ENCODE data around the gene NDE1. TPM values are rescaled to one million over a fixed set of nuclear protein-coding genes. Genes with fewer than 3 reads are reported as not detected.
A peak's percentile ranks its signal among the peaks of the same experiment; 100 is the strongest.

The NDE1 gene
- total and polyA plus RNA-seq, 2 donors (not counting 1 experiment from before 2014, with no cell fraction given): 33.5 to 149 TPM

GRCh38 chr16:15765880-15766279 is 115.8 kb downstream of the NDE1 start:
- no peak overlapping the region for H3K9ac ChIP-seq (ENCODE audit: low read length)
- no peak for TF ChIP-seq EZH2 (IDR thresholded peaks at IDR 0.05; ENCODE audit: borderline replicate concordance, insufficient read depth, low read depth, low read length, poor library complexity, severe bottlenecking)
- TF ChIP-seq CTCF (IDR thresholded peaks at IDR 0.05): peak; percentile 75

GRCh38 chr16:15766918-15767317 is 116.9 kb downstream of the NDE1 start:
- H3K27ac Mint-ChIP-seq: no peak overlapping the region
- peaks cover 0 to 18% (median 0%) of the 10 kb centered on the region in 3 donors for H3K9me3 ChIP-seq (ENCODE audit: control extremely low read depth in 1 of 3, control insufficient read depth in 2 of 3, insufficient read depth in 1 of 3, low read length in 2 of 3)
- no peak overlapping the region for H2AFZ ChIP-seq (ENCODE audit: insufficient read depth, low read depth, low read length, poor library complexity, severe bottlenecking)
- ATAC-seq (ENCODE audit: low read depth) (no peak), DNase-seq (no peak)
- peaks cover 0 to 5% of the 10 kb centered on the region in 2 donors for H3K4me1 ChIP-seq (ENCODE audit: control insufficient read depth in 2 of 2, insufficient read depth in 2 of 2, low read length in 2 of 2)
- no peak overlapping the region for H3K4me3 ChIP-seq (ENCODE audit: control extremely low read depth in 1 of 5, extremely low read depth in 1 of 5, insufficient read depth in 1 of 5, low read depth in 2 of 5, low read length in 4 of 5)
- TF ChIP-seq EZH2 (IDR thresholded peaks at IDR 0.05; ENCODE audit: borderline replicate concordance, insufficient read depth, low read depth, low read length, poor library complexity, severe bottlenecking) (no peak), CTCF (IDR thresholded peaks at IDR 0.05) (no peak)
- CTCF ChIA-PET: interaction anchor here (1.5 to 2.3 kb wide), 4 partner anchors 55 to 361 kb away, joined by 6 to 27 read pairs (median 16); no protein-coding TSS in a partner anchor
- no peak overlapping the region for H3K4me2 ChIP-seq (replicated peaks; ENCODE audit: low read depth, low read length, poor library complexity, severe bottlenecking)
- 96% methylated on average over 3 of the region's 5 CpGs for WGBS (ENCODE audit: insufficient coverage)
- H3K9me3 Mint-ChIP-seq (ENCODE audit: insufficient read depth): no peaks in the 10 kb centered on the region
- H3K27ac ChIP-seq (ENCODE audit: low read length in 2 of 2): no peak overlapping the region
- no peak overlapping the region for H3K4me3 Mint-ChIP-seq
- H3K4me1 Mint-ChIP-seq: peaks cover 3% of the 10 kb centered on the region
- POLR2A ChIA-PET: no interaction called here
- H3K79me2 ChIP-seq (ENCODE audit: control insufficient read depth, insufficient read depth, low read length): no peaks in the 10 kb centered on the region
- peaks cover 14% of the 10 kb centered on the region for H3K27me3 Mint-ChIP-seq
- no peaks in the 10 kb centered on the region for H3K36me3 ChIP-seq (replicated peaks in 1 of 2; ENCODE audit: control extremely low read depth in 1 of 2, control insufficient read depth in 1 of 2, extremely low read depth in 1 of 2, insufficient read depth in 2 of 2, low read length in 1 of 2)
- H3K27me3 ChIP-seq (replicated peaks in 1 of 4; ENCODE audit: control extremely low read depth in 1 of 4, control insufficient read depth in 3 of 4, insufficient read depth in 4 of 4, low read length in 3 of 4): peaks cover 0 to 9% (median 2%) of the 10 kb centered on the region in 4 experiments
- no peak overlapping the region for H3K9ac ChIP-seq (ENCODE audit: low read length)
- intact Hi-C loops (cut with micrococcal nuclease): loop anchor here (1.0 kb wide), 2 partner anchors 55 to 360 kb away; no protein-coding TSS in a partner anchor
- no peaks in the 10 kb centered on the region for H4K20me1 ChIP-seq (ENCODE audit: control insufficient read depth, insufficient read depth, low read length, poor library complexity, severe bottlenecking)

More at GRCh38 chr16:15765880-15766279, 115.8 kb downstream of the NDE1 start:
- ChIA-PET CTCF (interaction anchor here (0.7 to 2.3 kb wide), 16 partner anchors 9 to 1865 kb away, joined by 3 to 27 read pairs (median 4); no protein-coding TSS in a partner anchor), POLR2A (no interaction called here)
- peaks cover 3% of the 10 kb centered on the region for H3K4me1 Mint-ChIP-seq
- Histone ChIP-seq H3K4me3 (ENCODE audit: control extremely low read depth in 1 of 5, extremely low read depth in 1 of 5, insufficient read depth in 1 of 5, low read depth in 2 of 5, low read length in 4 of 5) (no peak overlapping the region), H3K36me3 (replicated peaks in 1 of 2; ENCODE audit: control extremely low read depth in 1 of 2, control insufficient read depth in 1 of 2, extremely low read depth in 1 of 2, insufficient read depth in 2 of 2, low read length in 1 of 2) (no peaks in the 10 kb centered on the region), H3K9me3 (ENCODE audit: control extremely low read depth in 1 of 3, control insufficient read depth in 2 of 3, insufficient read depth in 1 of 3, low read length in 2 of 3) (peaks cover 0 to 18% (median 0%) of the 10 kb centered on the region in 3 donors), H3K27ac (ENCODE audit: low read length in 2 of 2) (no peak overlapping the region), H2AFZ (ENCODE audit: insufficient read depth, low read depth, low read length, poor library complexity, severe bottlenecking) (no peak overlapping the region), H3K4me1 (ENCODE audit: control insufficient read depth in 2 of 2, insufficient read depth in 2 of 2, low read length in 2 of 2) (peaks cover 0 to 5% of the 10 kb centered on the region in 2 donors), H3K27me3 (replicated peaks in 1 of 4; ENCODE audit: control extremely low read depth in 1 of 4, control insufficient read depth in 3 of 4, insufficient read depth in 4 of 4, low read length in 3 of 4) (peaks cover 0 to 9% (median 2%) of the 10 kb centered on the region in 4 experiments), H4K20me1 (ENCODE audit: control insufficient read depth, insufficient read depth, low read length, poor library complexity, severe bottlenecking) (no peaks in the 10 kb centered on the region), H3K4me2 (replicated peaks; ENCODE audit: low read depth, low read length, poor library complexity, severe bottlenecking) (no peak overlapping the region), H3K79me2 (ENCODE audit: control insufficient read depth, insufficient read depth, low read length) (no peaks in the 10 kb centered on the region)
- no peak overlapping the region for H3K4me3 Mint-ChIP-seq
- peak; percentile 99 for ATAC-seq (ENCODE audit: low read depth)
- 20% methylated on average over 3 of the region's 3 CpGs for WGBS (ENCODE audit: insufficient coverage)
- intact Hi-C loops (cut with micrococcal nuclease): loop anchor here (1.0 kb wide), 2 partner anchors 56 to 361 kb away; no protein-coding TSS in a partner anchor
- peak overlapping the region; percentile 22 for H3K27ac Mint-ChIP-seq
- peak; percentile 81 for DNase-seq
- H3K27me3 Mint-ChIP-seq: peaks cover 17% of the 10 kb centered on the region
- H3K9me3 Mint-ChIP-seq (ENCODE audit: insufficient read depth): no peaks in the 10 kb centered on the region
